ENCODE results near the gene NCAPH2.
"Not testable (repeated sequence)": the region's sequence is repeated elsewhere in the genome, so short reads cannot be mapped to it uniquely, and the experiment has no call there.

The NCAPH2 gene

DNA sequence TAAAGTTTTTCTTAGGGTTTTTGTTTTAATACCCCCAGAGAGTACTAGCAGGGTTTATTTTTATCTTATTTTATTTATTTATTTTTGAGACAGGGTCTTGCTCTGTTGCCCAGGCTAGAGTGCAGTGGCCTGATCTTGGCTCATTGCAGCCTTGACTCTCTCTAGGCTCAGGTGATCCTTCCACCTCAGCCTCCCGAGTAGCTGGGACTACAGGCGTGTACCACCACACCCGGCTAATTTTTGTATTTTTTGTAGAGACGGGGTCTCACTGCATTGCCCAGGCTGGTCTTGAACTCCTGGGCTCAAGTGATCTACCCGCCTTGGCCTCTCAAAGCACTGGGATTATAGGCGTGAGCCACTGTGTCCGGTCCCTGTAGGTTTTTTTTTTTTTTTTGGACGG is 12.2 kb downstream of the NCAPH2 start:
- not testable (repeated sequence) for DNase-seq

DNA sequence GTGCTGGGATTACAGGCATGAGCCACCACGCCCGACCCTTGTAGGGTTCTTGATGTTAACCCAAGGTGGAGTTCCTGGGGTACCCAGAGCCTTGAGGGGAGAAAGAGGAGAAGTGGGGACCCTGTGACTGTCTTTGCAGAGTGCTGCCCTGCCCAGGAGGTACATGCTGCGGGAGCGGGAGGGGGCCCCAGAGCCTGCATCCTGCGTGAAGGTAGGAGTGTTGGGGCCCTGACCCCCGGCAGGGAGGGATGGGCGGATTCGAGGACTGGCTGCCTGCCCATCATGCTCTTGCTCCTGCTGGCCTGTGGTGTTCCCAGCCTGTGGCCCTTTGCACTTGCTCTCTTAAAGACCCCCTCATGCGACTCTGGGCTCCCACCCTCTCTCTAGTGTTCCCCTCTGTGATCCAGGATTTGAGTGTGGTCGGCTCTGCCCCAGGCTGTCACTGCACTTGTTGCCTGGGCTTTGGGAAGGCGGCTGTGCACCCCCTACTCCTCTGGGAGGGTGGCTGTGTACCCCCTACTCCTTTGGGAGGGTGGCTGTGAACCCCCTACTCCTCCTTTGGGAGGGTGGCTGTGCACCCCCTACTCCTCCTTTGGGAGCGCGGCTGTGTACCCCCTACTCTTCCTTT is 12.9 kb downstream of the NCAPH2 start:
- DNase-seq: no peak

GRCh38 chr22:50521710-50522109 is 13.7 kb downstream of the NCAPH2 start:
- no peak for DNase-seq

- no peak for DNase-seq
Measured at GRCh38 chr22:50522208-50522805, 14.3 kb downstream of the NCAPH2 start.

- no peak for DNase-seq
Measured at GRCh38 chr22:50522806-50523438, 14.9 kb downstream of the NCAPH2 start.

DNA sequence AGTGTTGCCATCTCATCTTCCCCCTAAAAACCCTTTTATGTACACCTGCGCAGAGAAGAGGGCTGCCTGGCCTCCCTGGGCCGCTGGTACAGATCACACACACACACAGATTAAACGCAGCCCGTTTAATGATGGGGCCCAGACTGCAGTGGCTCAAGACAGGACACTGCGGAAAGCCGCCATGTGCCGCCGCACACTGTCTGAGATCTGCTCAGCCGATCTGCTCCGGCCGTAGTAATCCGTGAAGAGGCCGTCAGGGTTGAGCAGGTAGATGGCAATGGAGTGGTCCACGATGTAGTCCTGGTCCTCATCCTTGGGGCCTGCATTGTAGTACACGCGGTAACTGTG is 15.4 kb downstream of the NCAPH2 start:
- no peak for DNase-seq

DNA sequence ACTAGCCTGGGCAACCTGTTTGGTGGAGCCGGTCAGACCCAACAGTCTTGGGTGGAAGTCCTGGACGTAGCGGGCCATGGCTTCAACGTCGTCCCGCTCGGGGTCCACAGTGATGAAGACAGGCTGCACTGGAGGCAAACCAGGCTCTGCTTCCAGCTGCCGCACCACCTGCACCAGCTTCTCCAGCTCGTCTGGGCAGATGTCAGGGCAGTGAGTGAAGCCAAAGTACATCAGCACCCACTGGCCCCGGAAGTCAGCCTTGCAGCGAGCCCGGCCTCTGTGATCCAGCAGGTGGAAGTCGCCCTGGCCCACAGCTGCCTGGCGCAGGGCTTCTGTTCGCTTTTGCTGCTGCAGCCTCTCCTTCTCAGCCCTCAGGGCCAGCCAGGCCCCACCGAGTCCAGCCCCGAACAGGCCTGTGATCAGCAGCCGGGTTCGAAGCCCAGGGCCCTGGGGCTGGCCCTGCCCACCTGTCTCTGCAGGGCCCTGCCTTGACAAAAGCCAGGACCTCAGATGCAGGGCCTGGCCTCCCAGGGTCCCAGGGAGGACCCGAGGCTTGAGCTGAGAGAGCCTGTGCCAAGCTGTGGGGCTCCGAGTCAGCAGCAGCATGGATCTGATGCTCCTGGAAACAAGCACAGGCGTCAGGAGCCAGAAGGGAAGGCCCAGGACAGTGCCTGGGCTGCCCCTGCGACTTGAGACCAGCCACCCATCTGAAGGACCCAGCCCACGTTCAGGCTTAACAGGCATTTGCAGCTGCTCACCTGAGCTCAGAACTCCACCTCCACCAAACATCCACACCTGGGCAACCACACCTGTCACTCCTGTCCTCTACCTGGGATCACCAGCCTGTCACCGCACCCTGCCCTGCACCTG is 16.0 kb downstream of the NCAPH2 start:
- DNase-seq: no peak

DNA sequence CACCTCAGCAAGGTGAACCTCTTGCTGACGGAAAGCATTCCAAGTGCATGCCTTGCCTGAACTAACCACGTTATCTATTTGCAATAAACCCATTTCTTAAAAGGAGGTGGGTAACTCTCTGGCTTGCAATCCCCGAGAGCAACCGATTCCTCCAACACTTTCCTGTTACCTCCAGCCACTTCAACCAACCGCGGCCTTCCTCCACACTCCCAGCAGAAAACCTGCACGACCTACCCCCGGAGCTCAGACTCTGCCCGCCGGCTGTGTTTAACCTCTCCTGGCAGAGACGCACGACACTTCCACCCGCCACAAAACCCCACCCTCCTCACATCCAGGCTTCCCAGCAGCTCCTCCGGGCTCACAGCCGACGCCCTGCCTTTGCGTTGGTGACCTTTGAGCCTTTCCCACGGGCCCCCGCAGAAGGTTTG is 16.7 kb downstream of the NCAPH2 start:
- DNase-seq: no peak

DNA sequence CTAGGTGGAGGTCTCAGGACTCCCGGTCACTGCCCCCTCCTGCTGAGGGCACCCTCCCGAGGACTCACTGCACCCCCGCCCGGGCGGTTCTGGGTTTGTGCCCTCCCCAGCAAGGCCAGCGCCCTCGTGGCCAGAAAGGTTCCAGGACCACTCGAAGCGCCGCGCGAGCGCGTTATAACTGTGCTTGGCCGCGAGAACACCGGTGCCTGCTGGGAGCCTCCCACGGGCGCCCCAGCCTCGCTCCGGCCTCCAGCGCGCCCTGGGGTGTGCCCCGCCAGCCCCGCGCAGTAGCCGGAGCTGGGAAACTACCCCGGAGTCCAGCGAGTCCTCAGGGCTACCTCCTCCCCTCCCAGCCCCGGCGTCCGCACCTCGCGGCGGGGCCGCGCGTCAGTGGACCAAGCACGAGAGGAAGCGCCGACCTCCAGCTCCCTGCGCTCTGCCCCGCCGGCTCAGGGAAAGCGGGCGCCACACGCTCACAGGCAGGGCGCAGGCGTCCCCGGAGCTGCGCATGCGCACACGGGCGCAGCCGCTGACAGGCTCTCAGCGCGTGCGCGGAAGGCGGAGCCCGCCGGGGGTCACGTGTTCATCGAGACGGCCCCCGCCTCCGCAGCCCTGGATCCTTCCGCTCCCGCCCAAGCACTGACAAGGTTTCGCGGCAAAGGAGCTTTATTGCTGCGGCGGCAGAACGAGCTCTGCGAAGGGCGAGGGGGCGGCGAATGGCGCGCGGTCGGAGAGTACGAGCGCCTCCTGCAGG is 17.3 kb downstream of the NCAPH2 start, which contains the start of gene SCO2:
SCO2 (minus strand) TSS at position 495 of the 754 bp plus-strand sequence. CDS start 1,187 bp downstream, outside the sequence.
- DNase-seq: peak; percentile 97

DNA sequence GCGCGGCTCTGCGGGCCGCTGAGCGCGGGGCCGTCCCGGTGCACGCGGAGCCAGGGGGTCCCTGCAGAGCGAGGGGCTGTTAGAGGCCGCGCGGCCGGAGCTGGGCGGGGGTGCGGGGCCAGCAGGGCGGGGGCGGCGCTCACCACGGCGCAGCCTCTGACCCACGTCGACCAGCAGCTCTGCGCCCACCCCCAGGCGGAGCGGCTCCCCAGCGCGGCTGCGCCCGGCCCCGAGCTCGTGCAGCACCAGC is 17.8 kb downstream of the NCAPH2 start:
- DNase-seq: no peak

DNA sequence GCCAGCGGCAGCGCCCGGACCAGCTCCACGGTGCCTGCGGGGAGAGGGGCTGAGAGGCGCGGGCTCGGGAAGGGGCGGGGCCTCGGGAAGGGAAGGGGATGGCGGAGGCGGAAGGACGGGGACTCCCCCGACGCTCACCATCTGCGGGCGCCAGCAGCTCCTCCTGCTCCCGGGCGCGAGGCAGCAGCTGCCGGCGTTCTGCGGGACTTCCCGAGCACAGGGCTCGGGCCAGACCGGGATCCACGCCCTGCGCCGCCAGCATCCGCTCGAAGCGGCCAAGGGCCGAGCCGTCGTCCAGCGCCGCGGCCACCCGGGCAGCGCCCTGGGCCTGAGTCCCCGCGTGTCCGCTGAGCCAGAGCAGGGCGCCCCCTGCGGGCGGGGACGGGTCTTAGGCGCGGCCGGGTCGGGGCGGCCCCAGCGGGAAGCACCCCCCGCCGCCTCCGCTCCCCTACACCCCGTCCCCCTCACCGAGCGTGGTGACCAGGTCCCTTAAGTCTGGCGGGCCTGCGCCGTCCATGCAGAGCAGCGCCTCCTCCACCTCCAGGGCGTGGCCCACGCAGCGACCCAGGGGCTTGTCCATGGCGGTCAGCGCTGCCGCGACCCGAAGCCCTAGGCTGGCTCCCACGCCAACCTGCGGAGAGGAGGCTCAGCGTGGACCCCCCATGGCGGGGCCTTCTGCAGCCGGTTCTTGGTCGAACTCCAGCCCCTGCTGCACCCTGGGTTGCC is 18.2 kb downstream of the NCAPH2 start:
- DNase-seq: peak; percentile 86 to 89

DNA sequence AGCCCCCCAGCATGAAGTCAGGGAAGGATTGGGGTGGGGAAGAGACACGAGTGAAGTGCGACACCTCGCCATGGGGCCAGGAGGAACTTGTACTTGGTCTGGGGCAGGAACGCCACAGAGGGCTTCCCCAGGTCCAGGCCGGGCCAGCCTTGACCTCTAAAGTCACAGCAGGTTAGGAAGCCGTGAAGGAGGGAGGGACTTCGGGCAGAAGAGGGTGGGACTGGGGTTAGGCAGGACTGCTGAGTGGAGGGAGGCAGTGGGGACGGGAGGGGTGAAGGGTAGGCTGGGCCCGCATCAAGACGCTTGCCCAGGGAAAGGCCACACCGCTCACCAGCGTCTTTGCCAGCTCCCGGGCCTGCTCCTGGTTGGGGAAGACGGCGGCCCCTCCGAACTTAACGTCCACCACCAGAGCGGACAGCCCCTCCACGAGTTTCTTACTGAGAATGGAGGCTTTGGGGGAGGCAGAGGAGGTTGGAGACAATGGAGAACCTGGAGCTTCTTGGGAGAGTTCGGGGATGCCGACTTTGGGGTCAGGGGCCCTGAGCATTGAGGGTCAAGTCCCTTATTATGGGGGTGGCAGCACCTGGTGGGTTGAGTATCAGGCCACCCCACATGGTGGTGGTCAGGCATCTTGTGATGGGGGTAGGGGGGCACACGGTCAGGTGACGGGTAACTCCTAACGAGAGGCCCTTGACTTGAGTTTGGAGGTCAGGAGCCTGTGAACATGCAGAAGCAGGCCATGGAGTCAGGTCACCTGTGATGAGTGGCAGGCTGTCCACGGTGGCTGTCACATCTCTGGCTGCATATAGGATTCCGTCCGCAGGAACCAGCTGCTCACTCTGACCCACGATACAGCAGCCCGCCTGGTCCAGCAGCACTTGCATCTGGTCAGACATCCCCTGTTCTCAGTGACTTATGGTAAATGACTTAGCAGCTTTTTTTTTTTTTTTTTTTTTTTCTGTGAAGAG is 19.1 kb downstream of the NCAPH2 start:
- peak; percentile 57 to 67 for DNase-seq

DNA sequence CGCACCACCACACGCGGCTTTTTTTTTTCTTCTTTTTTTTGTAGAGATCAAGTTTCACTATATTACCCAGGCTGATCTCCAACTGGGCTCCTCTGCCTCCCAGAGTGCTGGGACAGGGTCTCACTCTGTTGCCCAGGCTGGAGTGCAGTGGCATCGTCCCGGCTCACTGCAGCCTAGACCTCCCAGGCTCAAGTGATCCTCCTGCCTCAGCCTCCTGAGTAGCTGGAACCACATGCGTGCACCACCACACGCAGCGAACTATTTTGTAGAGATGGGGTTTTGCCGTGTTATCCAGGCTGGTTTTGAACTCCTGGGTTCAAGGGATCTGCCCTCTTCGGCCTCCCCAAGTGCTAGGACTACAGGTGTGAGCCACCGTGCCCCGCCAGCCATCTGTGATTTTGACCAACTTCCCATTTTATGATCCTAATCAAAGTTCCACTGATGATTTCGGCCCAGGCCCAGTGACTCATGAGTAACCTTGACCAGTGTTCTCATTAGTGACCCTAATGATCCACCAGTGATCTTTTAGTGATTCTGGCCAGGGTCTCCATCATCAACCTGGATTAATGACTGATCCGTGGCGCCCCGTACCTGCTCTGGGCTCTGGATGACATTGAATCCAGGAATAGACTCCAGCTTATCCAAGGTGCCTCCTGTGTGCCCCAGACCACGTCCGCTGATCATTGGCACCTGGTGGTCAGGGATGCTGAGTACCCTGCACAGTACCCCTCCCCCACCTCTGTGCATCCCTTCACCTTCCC is 20.1 kb downstream of the NCAPH2 start:
- no peak for DNase-seq

DNA sequence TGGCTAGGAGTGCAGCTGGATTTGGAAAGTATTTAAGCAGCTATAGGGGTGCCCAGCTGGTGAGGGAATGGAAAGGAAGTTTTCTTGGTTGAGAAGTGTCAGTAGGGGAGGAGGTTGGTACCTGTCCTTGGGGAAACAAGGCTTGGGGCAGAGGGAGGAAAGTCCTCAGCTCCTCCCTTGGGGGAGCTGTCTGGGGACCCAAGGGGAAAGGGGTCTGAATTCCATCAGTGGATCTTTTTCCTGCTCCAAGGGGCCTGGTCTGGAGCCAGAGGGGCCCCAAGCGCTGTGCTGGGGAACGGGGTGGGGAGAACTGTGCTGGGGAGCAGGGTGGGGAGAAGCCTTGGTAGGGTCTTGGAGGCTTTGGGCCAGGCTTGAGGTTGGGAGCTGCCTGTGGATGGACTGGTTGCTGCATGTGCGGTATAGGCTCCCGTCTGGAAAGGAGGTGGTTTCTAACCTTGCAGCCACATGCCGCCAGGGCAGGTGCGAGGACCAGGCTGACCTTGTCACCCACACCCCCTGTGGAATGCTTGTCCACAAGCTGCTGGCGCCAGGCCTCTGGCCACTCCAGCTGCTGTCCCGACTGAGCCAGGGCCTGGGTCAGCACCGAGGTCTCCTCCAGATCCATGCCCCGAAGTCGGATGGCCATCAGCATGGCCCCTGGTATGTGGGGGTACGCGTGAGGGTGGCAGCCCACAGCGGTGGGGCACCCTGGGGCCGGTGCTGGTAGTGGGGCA is 20.8 kb downstream of the NCAPH2 start:
- no peak for DNase-seq

GRCh38 chr22:50529416-50529896 is 21.4 kb downstream of the NCAPH2 start:
- no peak for DNase-seq

- peak; percentile 74 to 78 for DNase-seq
Measured at GRCh38 chr22:50529897-50530579, 22.0 kb downstream of the NCAPH2 start, which contains the start of gene TYMP. TYMP (minus strand) TSS chr22:50530012; CDS start chr22:50529709, 303 bp downstream.

- no peak for DNase-seq
Measured at GRCh38 chr22:50530580-50530876, 22.5 kb downstream of the NCAPH2 start.

DNA sequence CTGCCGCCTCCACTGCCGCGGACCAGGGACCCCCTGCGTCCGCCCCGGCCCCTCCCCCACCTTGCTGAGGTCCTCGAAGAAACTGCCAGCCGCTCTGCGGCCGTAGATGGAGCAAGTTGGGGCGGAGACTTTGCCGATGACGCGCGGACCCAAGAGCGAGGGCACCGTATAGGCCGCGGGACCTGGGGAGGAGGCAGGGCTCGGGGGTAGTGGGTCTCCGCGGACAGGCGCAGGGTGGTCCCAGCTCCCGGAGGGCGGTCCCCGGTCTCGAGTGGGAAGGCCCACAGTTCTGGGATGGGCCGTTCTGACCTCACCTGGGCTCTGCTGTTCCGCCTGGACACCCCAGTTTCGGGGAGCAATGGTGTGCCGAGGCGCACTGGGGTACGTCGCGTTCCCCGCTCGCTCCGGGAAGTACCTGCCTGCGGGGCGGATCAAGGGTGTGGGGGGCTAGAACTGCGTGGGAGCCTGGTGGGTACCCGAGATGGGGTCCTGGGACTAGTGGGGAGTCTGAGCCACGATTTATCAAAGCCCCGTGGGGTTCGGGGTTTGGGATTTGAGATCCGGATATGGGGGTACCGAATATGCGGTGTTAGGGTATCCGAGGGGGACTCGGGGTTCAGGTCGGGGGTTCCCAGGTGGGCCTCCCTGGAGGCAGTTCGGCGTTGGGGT is 23.0 kb downstream of the NCAPH2 start:
- DNase-seq: peak; percentile 85 to 90

Measured in CD4-positive, alpha-beta T cell treated with Interleukin-4 for 1 hour (primary cell).